NCI-H187 (cell line): ENCODE data around the gene SOX15.
"Not testable (repeated sequence)": the region's sequence is repeated elsewhere in the genome, so short reads cannot be mapped to it uniquely, and the experiment has no call there.

Experiments used
- DNase-seq, 2 experiments: peaks; one replicate each; lab custom pipeline; 2025; lab: John Stamatoyannopoulos, UW

SOX15 gene

DNA sequence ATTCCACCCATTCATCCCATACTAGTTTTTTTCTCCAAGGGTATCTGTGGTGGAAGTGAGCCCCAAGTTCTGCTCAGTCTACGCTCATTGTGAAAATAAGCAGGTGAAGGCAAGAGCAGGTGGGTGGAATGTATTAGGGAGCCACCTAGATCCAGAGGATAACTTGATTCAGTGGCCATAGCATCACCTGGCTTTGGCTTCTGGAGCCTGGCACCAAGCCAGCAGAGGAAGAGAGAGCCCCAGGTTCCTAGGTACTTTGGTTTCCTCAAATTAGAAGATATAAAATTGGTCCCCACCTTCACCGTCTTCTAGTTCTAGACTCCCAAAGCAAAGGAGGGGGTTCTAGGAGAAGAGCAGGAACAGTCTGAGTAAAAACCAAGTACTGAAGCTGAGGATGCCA is 20.7 kb upstream of the SOX15 start:
- DNase-seq, result no peak

GRCh38 chr17:7606280-7606679 is 16.4 kb upstream of the SOX15 start:
- no peak for DNase-seq

- DNase-seq, result not testable (repeated sequence)
Measured at GRCh38 chr17:7597561-7597960, 7.7 kb upstream of the SOX15 start.

DNA sequence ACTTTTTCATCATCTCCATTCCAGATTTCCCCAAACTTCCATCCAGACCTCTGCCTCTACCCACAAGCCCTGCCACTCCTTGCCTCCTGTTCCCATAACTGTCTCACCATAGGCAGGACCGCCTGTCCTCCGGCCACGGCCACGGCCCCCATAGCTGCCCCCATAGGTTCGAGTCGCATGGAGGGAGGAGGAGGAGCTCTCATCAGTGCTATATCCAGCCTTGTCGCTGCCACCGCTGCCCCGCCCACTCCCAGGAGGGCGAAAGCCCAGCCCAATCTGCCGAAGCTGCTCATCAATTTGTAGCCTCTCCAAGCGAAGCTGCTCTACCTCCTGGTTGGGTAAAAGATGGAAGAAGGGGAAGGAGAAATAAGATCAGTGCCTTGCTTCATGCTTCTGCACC is 3.4 kb upstream of the SOX15 start:
- DNase-seq, result no peak

DNA sequence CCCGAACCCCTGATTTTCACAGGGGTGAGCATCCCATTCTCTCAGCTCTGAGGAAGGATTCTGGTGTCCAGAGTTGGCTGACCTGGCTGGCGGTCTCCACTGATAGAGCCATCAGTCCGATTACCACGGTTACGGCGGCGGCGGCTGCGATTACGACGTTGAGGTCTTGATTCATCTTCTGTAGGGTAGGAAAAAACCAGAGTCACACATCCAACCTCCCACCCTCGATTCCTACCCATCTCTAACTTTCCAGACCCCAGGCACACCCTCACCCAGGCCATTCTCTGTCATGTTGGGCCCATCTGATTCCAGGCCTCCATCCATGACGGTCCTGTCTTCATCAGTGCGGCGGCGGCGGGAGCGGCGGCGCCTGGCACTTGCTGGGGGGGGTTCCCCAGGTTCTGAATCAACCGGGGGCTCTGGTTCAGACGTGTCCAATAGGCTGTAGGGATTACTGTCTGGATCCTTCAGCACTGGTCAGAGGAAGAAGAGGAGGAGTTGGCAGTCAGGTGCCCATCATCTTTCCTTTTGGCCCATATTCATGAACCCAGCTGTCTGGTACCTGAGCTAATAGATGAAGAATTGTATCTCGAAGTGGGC is 2.6 kb upstream of the SOX15 start:
- no peak for DNase-seq

- DNase-seq, result no peak
Measured at GRCh38 chr17:7591596-7591995, 1.7 kb upstream of the SOX15 start.

- no peak for DNase-seq
Measured at GRCh38 chr17:7590743-7591142, 849 bp upstream of the SOX15 start.

DNA sequence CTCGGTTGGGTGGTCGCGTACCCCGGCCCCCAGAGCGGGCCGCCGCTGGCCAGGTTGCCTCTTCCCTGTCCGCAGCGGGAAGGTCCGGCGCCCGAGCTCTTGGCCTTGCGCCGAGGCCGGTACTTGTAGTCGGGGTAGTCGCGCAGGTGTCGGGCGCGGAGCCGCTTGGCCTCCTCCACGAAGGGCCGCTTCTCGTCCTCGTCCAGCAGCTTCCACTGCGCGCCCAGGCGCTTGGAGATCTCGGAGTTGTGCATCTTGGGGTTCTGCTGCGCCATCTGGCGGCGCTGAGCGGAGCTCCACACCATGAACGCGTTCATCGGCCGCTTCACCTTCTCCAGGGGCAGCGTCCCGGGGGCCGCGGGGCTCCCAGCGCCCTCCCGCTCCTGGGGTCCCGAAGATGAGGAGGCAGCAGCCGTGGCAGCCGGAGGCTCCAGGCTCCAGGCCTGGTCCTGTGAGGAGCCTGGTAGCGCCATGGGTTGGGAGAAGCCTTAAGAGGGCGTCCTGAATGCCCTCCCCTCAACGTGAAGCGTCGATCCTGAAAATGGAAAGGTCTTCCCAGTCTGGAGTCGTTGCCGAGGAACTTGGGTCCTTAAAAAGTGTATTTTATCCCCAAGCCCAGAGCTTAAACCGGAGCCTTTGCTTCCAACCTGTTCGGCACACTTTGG is 558 bp downstream of the SOX15 start:
- peak; percentile 10 to 20 for DNase-seq

GRCh38 chr17:7588553-7589203 is 1.2 kb downstream of the SOX15 start:
- DNase-seq, result no peak

GRCh38 chr17:7587420-7588151 is 2.3 kb downstream of the SOX15 start:
- DNase-seq, result no peak

DNA sequence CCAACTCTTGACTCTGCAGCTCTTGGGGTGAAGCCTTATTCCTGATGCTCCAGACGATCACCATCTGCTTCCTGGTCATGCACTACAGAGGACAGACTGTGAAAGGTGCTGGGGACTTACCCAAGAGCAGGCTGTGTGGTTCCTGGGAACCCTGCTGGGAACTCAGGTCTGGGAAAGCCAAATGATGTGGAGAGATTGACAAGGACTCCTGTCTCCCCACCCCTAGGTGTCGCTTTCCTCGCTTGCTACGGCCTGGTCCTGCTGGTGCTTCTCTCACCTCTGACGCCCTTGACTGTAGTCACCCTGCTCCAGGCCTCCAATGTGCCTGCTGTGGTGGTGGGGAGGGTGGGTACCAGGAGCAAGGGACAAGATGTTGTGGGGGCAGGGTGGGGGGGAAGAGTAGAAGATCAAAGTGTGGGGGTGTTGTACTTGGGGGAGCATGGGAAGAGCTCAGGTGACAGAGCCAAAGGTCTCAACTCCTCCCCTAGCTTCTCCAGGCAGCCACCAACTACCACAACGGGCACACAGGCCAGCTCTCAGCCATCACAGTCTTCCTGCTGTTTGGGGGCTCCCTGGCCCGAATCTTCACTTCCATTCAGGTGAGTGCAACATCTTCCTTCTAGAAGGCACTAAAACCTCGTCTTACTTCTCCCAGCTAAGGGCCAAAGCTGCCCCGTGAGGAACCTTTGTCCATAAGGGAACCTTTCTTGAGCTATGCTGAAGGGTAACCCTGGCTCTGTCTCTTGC is 3.0 kb downstream of the SOX15 start:
- DNase-seq, result no peak

DNA sequence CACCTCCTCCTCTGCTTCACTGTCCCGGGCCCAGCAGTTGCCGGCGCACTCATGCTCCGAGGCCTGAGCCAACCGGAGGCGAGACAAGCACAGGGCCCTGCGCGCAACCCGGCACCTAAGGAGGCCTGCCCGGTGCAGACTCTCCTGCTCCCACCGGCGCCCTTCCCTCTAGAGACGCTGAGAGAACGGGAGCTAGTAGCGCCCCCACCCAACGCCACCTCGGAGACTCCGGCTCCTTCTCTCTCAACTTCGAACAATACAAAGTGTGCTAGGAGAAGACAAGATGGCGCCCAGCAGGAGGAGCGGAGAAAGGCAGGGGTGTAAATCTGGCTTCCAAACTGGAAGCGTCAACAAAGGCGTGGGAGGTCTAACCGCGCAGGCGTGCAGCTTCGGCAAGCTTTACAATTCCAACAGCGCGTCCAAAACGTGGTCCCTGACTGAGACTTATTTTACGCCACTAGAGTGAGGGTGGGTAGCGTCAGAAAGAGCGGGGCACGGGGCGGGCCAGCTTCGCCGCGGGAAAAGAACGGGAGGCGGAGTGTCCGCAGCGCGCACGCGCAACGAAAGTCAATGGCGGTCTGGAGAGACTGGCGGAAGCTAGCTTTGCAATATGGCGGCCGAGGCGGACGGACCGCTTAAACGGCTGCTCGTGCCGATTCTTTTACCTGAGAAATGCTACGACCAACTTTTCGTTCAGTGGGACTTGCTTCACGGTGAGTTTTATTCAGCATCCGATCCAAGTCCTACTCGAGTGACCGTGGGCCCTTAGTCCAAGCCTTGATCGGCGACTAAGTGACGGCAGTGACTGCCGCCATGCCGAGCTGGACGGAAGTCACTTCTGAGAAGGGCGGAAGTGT is 6.4 kb downstream of the SOX15 start, which contains the start of gene MPDU1:
Gene MPDU1 (plus strand): TSS at position 600 of the 857 bp plus-strand sequence. CDS start 11 bp downstream, at position 611.
- peak; percentile 76 to 90 for DNase-seq

DNA sequence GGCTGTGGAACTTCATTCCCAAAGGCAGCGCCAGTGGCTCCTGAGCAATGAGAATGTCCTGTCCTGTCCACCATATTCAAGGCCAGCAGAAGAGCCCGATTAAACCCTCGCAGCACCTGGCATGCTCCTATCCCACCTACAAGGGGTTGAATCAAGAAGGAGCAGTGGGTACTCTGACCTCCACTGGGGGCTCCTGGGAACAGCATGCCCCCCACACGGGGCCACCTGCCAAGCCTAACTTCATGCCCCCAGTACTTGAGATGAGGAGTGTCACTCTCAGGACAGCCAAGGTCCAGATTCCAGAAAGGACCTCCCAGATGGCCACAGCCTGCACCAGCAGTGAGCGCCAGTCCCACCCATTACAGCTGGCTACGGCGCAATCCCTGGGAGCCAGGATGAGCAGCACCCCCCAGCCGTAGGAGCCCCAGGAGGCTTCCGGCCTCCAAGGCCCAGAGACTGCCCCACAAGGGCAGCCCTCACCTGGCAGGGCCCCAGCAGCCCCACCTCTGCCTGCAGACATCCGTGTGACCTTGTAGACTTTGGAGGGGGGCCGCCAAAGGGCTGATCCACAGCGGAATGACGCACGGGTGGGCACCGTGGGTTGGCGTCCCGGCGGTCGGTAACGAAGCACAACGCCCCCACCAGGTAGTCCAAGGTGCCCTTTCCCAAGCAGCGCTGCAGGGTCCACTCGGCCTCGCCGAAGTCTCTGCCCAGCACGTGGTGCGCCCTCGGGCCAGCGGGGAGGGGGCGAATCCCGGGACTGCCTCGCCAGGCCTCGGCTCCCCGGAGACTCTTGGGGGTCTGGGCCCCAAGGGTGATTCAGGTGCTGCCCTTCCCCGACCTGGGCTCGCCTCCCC is 7.3 kb downstream of the SOX15 start:
- no peak for DNase-seq

- DNase-seq, result no peak
Measured at GRCh38 chr17:7580604-7581575, 9.0 kb downstream of the SOX15 start.

- no peak for DNase-seq
Measured at GRCh38 chr17:7579834-7580603, 9.9 kb downstream of the SOX15 start.

DNA sequence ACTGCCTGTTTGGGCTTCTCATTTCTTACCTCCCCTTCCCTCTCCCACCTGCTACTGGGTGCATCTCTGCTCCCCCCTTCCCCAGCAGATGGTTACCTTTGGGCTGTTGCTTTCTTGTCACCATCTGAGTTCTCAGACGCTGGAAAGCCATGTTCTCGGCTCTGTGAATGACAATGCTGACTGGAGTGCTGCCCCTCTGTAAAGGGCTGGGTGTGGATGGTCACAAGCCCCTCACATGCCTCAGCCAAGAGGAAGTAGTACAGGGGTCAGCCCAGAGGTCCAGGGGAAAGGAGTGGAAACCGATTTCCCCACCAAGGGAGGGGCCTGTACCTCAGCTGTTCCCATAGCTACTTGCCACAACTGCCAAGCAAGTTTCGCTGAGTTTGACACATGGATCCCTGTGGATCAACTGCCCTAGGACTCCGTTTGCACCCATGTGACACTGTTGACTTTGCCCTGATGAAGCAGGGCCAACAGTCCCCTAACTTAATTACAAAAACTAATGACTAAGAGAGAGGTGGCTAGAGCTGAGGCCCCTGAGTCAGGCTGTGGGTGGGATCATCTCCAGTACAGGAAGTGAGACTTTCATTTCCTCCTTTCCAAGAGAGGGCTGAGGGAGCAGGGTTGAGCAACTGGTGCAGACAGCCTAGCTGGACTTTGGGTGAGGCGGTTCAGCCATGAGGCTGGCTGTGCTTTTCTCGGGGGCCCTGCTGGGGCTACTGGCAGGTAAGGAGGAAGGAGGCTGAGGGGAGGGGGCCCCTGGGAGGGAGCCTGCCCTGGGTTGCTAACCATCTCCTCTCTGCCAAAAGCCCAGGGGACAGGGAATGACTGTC is 10.7 kb downstream of the SOX15 start, which contains the start of gene CD68:
Gene CD68 (plus strand): TSS at position 638 of the 833 bp plus-strand sequence. CDS start 40 bp downstream, at position 678.
- no peak for DNase-seq
